HepG2 (cell line): ENCODE measurements around the gene TDRD3. TPM values are rescaled to one million over a fixed set of nuclear protein-coding genes. Genes with fewer than 3 reads are reported as not detected.

Source experiments
- ATAC-seq: fragments of 200-7000 bp; cut with Tn5 transposase; 3 replicates; pipeline ENCODE4 v1.9.1; 2020; ENCODE audit warnings: mild to moderate bottlenecking, moderate library complexity
- BruUV-seq: library from RNA; stranded (reverse); fragments of 400-500 nt; replicated peaks from 2 replicates; lab custom pipeline; 2021; lab: Mats Ljungman, UMichigan
- CTCF ChIA-PET: fragments of 300-600 bp; formaldehyde crosslinking; extraction: SDS; loops from one replicate; lab custom pipeline; 2021; ENCODE audit warnings: low total read pairs, inconsistent platforms, low intra/inter-chr PET ratio; lab: Yijun Ruan, JAX
- POLR2A ChIA-PET: fragments of 350-600 bp; sonication (Branson Sonifier 250); formaldehyde crosslinking; loops from one replicate; lab custom pipeline; 2020; ENCODE audit warnings: antibody characterized with exemption, inconsistent platforms; lab: Yijun Ruan, JAX
- DNase-seq: peaks from one replicate; pipeline ENCODE4 v3.0.0-alpha.2; 2015; ENCODE audit warnings: low spot score
- FAIRE-seq: peaks from 3 replicates; lab custom pipeline; 2011; peaks lifted over from hg19 to GRCh38; lab: Jason Lieb, UNC
- H2AFZ ChIP-seq: one replicate; pipeline ENCODE4 v1.6.1; 2011; ENCODE audit warnings: low read length, inconsistent platforms
- H3K27ac ChIP-seq: fragments of 300-600 bp; 3 replicates; pipeline ENCODE4 v1.8.0; 2011; ENCODE audit warnings: mixed run types, mild to moderate bottlenecking, mixed read lengths, low read length, inconsistent platforms; ENCODE audit not compliant: insufficient read depth; ENCODE audit errors: extremely low read length
- H3K27me3 ChIP-seq, 2 experiments: fragments of 200-600 bp in 1 of 2; 2 replicates in 1 of 2; 3 replicates in 1 of 2; pipeline versions ENCODE4 v1.6.0 to v1.8.0; 2011; ENCODE audit warnings: low read length in 2 of 2, mild to moderate bottlenecking in 2 of 2, moderate library complexity in 2 of 2, inconsistent platforms in 1 of 2; ENCODE audit not compliant: insufficient read depth in 2 of 2, control insufficient read depth in 1 of 2
- H3K36me3 ChIP-seq, 2 experiments: fragments of 200-600 bp in 1 of 2; replicated peaks in 1 of 2; 2 replicates in 1 of 2; 3 replicates in 1 of 2; pipeline versions ENCODE4 v1.5.1 to v1.8.0; 2011; ENCODE audit warnings: low read length in 2 of 2, inconsistent platforms in 1 of 2; ENCODE audit not compliant: insufficient read depth in 2 of 2, control insufficient read depth in 1 of 2
- H3K4me1 ChIP-seq: 2 replicates; pipeline ENCODE4 v1.5.1; 2012; ENCODE audit warnings: low read length, inconsistent platforms; ENCODE audit not compliant: insufficient read depth
- H3K4me2 ChIP-seq: 2 replicates; pipeline ENCODE4 v1.6.0; 2011; ENCODE audit warnings: low read depth, low read length, inconsistent platforms
- H3K4me3 ChIP-seq, 3 experiments: fragments of 200-600 bp in 1 of 3; sonication (generic), shearing (Covaris generic) in 1 of 3; replicated peaks in 1 of 3; 2 replicates each; pipeline ENCODE4 v1.5.1; 2011 to 2016; ENCODE audit warnings: low read length in 3 of 3, inconsistent platforms in 2 of 3, low read depth in 2 of 3, mild to moderate bottlenecking in 2 of 3, control low read depth in 1 of 3, mixed read lengths in 1 of 3; ENCODE audit not compliant: insufficient read depth in 1 of 3
- H3K79me2 ChIP-seq: one replicate; pipeline ENCODE4 v1.6.1; 2011; ENCODE audit warnings: low read length, inconsistent platforms; ENCODE audit not compliant: insufficient read depth
- H3K9ac ChIP-seq: 2 replicates; pipeline ENCODE4 v1.6.0; 2011; ENCODE audit warnings: mild to moderate bottlenecking, low read depth, low read length, inconsistent platforms; ENCODE audit not compliant: insufficient read depth
- H3K9me3 ChIP-seq: 2 replicates; pipeline ENCODE4 v1.5.1; 2012; ENCODE audit warnings: mild to moderate bottlenecking, low read length
- H4K20me1 ChIP-seq: 2 replicates; pipeline ENCODE4 v1.6.0; 2011; ENCODE audit warnings: inconsistent platforms, mild to moderate bottlenecking, low read length, moderate library complexity; ENCODE audit not compliant: insufficient read depth
- BORCS8-MEF2B ChIP-seq: sonication (generic); formaldehyde crosslinking; IDR thresholded peaks from 2 replicates; pipeline ENCODE4 v1.8.0; 2022; ENCODE audit warnings: mild to moderate bottlenecking, missing genetic modification reagents
- CBFB ChIP-seq: sonication (generic); formaldehyde crosslinking; IDR thresholded peaks from 2 replicates; pipeline ENCODE4 v1.4.0; 2020; ENCODE audit warnings: missing genetic modification reagents
- ELF1 ChIP-seq: sonication (generic); formaldehyde crosslinking; IDR thresholded peaks from 2 replicates; pipeline ENCODE4 v1.4.0; 2020; ENCODE audit warnings: missing genetic modification reagents
- FOXK1 ChIP-seq: sonication (generic); formaldehyde crosslinking; IDR thresholded peaks from 2 replicates; pipeline ENCODE4 v1.4.0; 2020; ENCODE audit warnings: low read depth, missing genetic modification reagents, borderline replicate concordance
- IRF2 ChIP-seq: IDR thresholded peaks from 2 replicates; pipeline ENCODE4 v1.6.1; 2018; ENCODE audit warnings: missing genetic modification reagents, missing compliant biosample characterization
- MTA1 ChIP-seq: sonication (generic); formaldehyde crosslinking; IDR thresholded peaks from 2 replicates; pipeline ENCODE4 v1.4.0; 2020; ENCODE audit warnings: missing genetic modification reagents, mild to moderate bottlenecking, borderline replicate concordance
- NFKB2 ChIP-seq: sonication (generic); formaldehyde crosslinking; IDR thresholded peaks from 2 replicates; pipeline ENCODE4 v1.4.0; 2020; ENCODE audit warnings: missing genetic modification reagents, borderline replicate concordance
- SETDB1 ChIP-seq: sonication (generic); formaldehyde crosslinking; IDR thresholded peaks from 2 replicates; pipeline ENCODE4 v1.5.1; 2020; ENCODE audit warnings: missing genetic modification reagents, mild to moderate bottlenecking, borderline replicate concordance
- TBX2 ChIP-seq: sonication (generic); formaldehyde crosslinking; IDR thresholded peaks from 2 replicates; pipeline ENCODE4 v1.5.0; 2020; ENCODE audit warnings: missing genetic modification reagents, mild to moderate bottlenecking, borderline replicate concordance
- ZNF337 ChIP-seq: sonication (generic); formaldehyde crosslinking; IDR thresholded peaks from 2 replicates; pipeline ENCODE4 v1.5.1; 2020; ENCODE audit warnings: missing genetic modification reagents, low read depth, mild to moderate bottlenecking, borderline replicate concordance
- ZNF546 ChIP-seq: sonication (generic); formaldehyde crosslinking; conservative IDR thresholded peaks from 2 replicates; pipeline ENCODE4 v1.8.1; 2023; ENCODE audit warnings: mild to moderate bottlenecking, missing genetic modification reagents
- ZNF572 ChIP-seq: sonication (generic); formaldehyde crosslinking; IDR thresholded peaks from 2 replicates; pipeline ENCODE4 v1.5.1; 2020; ENCODE audit warnings: mild to moderate bottlenecking, missing genetic modification reagents
- ZNF713 ChIP-seq: sonication (generic); formaldehyde crosslinking; IDR thresholded peaks from 2 replicates; pipeline ENCODE4 v1.4.0; 2020; ENCODE audit warnings: mild to moderate bottlenecking, missing genetic modification reagents
- WGBS: methylation state at CpG from one replicate; pipeline ENCODE4 v1.1.6; 2017; ENCODE audit warnings: low lambda C conversion rate; 5-methylcytosine and 5-hydroxymethylcytosine counted together
- in situ Hi-C: cut with HindIII; loops from 2 replicates; pipeline ENCODE4 v1.10.0; 2017; ENCODE audit warnings: low pct_unique_long_range_greater_than_20kb; ENCODE audit not compliant: extremely low pct_ligation_motif_present
- intact Hi-C: fragments of 100-400 bp; cut with micrococcal nuclease; formaldehyde crosslinking; loops from one replicate; pipeline ENCODE4 v1.10.0; 2022; ENCODE audit not compliant: unreplicated experiment
- polyA plus RNA-seq, 8 experiments: library from polyadenylated mRNA; depleted of rRNA in 3 of 8; stranded (reverse) in 7 of 8; unstranded in 1 of 8; fragments of >200 nt; fragmentation: Illumina TruSeq in 4 of 8; extraction: Trizol in 4 of 8; gene quantifications; 2 replicates each; pipeline versions ENCODE4 v1.2.1 to v1.2.3, GENCODE V29; 2011 to 2016; ENCODE audit warnings: low read depth in 4 of 8, missing spikeins in 1 of 8, mixed read lengths in 1 of 8; ENCODE audit not compliant: insufficient read depth in 1 of 8
- total RNA-seq, 5 experiments: library from RNA; depleted of rRNA; stranded (reverse); fragments of >200 nt; fragmentation: Illumina TruSeq; extraction: Trizol; gene quantifications; 2 replicates each; pipeline ENCODE4 v1.2.3, GENCODE V29; 2016; ENCODE audit warnings: low read depth in 1 of 5
- TF ChIP-seq, protein P1 (sequence below): sonication (generic); formaldehyde crosslinking; IDR thresholded peaks from 2 replicates; pipeline ENCODE4 v1.8.0; 2022; ENCODE audit warnings: mild to moderate bottlenecking, missing genetic modification reagents, moderate library complexity

TDRD3 gene
- total and polyA plus RNA-seq, 2 of the 13 experiments (the other 11 are each of a cell fraction or from before 2014, with no cell fraction given) = 4.7 to 11.8 TPM

DNA sequence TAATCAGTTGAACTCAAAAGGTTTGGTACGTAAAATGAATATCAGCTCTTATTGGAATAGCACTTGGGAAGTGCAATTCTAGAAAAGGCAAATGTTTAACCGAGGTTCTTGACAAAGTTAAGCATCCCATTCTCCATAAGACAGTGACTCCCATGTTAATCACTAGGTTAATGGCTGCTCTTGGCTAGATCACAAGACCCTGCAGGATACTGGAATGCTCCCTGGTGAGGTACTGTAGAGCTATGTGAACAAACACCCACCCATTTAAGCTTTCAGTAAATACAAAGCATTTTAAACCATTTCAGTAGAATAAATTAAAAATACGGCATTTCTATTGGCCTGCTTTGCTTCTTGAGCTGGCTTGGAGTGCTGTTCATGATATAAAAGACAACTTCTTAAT lies 56.5 kb downstream of the TDRD3 start (continued):
- TF ChIP-seq, protein P1, sequence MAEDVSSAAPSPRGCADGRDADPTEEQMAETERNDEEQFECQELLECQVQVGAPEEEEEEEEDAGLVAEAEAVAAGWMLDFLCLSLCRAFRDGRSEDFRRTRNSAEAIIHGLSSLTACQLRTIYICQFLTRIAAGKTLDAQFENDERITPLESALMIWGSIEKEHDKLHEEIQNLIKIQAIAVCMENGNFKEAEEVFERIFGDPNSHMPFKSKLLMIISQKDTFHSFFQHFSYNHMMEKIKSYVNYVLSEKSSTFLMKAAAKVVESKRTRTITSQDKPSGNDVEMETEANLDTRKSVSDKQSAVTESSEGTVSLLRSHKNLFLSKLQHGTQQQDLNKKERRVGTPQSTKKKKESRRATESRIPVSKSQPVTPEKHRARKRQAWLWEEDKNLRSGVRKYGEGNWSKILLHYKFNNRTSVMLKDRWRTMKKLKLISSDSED (CRISPR knock-in tag) = no peak
- TF ChIP-seq ZNF337 = no peak

DNA sequence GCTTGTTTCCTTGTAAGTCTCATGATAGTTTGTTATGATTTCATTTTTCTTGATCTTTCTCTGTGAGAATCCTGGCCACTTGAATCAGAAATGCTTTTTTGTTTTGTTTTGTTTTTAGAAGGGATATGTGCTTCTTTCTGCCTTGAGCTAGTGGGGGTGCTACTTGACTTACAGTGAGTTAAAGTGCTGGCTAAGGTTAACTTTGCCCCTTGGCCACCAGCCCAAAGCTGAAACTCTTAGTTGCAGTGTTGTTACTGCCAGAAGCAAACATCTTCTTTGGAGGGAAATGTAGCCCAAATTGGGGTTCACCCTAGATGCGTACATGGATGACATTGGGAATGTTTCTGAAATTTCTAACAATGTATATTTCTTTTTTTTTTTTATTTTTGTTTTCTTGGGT lies 57.4 kb downstream of the TDRD3 start:
- ATAC-seq (no peak), FAIRE-seq (no peak)
- H3K36me3 ChIP-seq = no peaks in the 10 kb centered on the region
- no peak overlapping the region for H3K4me3 ChIP-seq
- no peak overlapping the region for H3K4me2 ChIP-seq
- H2AFZ ChIP-seq = no peak overlapping the region
- POLR2A ChIA-PET = no interaction called here
- no peaks in the 10 kb centered on the region for H3K4me1 ChIP-seq
- no peak overlapping the region for H3K27ac ChIP-seq
- TF ChIP-seq TBX2 (CRISPR knock-in tag) (no peak), MTA1 (no peak), SETDB1 (CRISPR knock-in tag) (no peak), CBFB (no peak), ZNF572 (CRISPR knock-in tag) (no peak), FOXK1 (no peak), IRF2 (CRISPR knock-in tag) (no peak), ELF1 (CRISPR knock-in tag) (no peak), ZNF713 (no peak), NFKB2 (CRISPR knock-in tag) (no peak), BORCS8-MEF2B (CRISPR knock-in tag) (no peak), ZNF546 (no peak)
- TF ChIP-seq, all 625 proteins: peak for 0
- in situ Hi-C loops = no loop called here
- Histone ChIP-seq H3K9me3 (no peaks in the 10 kb centered on the region), H4K20me1 (no peaks in the 10 kb centered on the region), H3K27me3 (no peaks in the 10 kb centered on the region), H3K79me2 (no peaks in the 10 kb centered on the region), H3K9ac (no peak overlapping the region)
- DNase-seq = no peak
- BruUV-seq = no TSS peak
- CTCF ChIA-PET = no interaction called here
- 100% methylated on average over 1 of the region's 1 CpG for WGBS
- intact Hi-C loops = no loop called here
